ENCODE measurements around the gene LFNG. TPM values are rescaled to one million over a fixed set of nuclear protein-coding genes. Genes with fewer than 3 reads are reported as not detected.

The LFNG gene
- total and polyA plus RNA-seq, 2 donors from 2014 or later: 5.0 to 18.4 TPM

DNA sequence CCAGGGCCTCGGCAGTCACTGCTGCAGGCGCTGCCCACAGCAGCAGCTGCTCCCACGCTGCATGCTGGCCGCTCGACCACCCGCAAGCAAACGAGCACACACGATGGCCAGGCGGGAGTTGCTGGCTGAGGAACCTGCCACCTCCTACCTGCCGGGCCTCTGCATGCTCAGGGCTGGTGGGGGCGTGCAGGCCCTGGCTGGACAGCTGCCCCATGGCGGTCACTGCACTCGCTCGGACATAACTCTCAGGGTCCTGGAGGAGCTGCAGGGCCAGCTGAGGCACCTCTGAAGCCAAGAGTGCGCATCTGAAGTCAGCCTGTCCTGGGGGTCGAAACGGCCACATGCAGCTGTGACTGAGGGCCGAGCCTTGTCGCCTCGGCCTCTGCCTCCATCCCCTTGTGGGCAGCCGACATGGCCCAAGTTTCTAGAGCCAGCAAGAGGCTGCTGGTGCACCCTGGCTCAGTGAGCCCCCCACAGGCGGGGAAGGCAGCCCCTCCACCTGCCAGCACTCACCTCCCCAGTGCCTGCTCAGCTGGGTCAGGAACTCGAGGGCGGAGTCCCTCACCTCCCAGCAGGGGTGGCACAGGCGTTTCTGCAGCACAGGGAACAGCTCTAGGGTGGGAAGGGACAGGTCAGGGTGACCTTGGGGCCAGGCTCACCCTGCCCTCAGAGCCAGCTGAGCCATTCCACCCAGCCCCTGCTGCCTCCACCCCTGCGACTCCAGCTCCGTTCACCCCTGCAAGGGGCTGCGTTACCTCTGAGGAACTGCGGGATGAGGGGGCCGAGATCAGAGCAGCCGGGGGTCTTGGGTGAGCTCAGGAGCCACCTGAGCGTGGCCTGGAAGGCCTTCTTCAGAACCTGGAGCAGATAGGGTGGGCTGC lies 19.7 kb downstream of the LFNG start:
- Histone ChIP-seq H3K4me3 (ENCODE audit: low read length in 3 of 3) (no peak overlapping the region), H3K36me3 (ENCODE audit: control insufficient read depth in 2 of 3, insufficient read depth in 3 of 3, low read length in 3 of 3) (peaks cover 0 to 2% (median 0%) of the 10 kb centered on the region in 3 donors), H3K9me3 (ENCODE audit: control insufficient read depth in 2 of 3, insufficient read depth in 1 of 3, low read length in 3 of 3) (no peaks in the 10 kb centered on the region), H3K27ac (ENCODE audit: low read depth in 2 of 2, low read length in 2 of 2) (no peak overlapping the region), H3K9ac (ENCODE audit: low read length in 3 of 3) (no peak overlapping the region), H3K27me3 (ENCODE audit: control insufficient read depth, insufficient read depth, low read length) (no peaks in the 10 kb centered on the region), H3K4me1 (ENCODE audit: control insufficient read depth in 2 of 3, insufficient read depth in 2 of 3, low read depth in 1 of 3, low read length in 3 of 3) (no peaks in the 10 kb centered on the region)
- TF ChIP-seq, protein P1, sequence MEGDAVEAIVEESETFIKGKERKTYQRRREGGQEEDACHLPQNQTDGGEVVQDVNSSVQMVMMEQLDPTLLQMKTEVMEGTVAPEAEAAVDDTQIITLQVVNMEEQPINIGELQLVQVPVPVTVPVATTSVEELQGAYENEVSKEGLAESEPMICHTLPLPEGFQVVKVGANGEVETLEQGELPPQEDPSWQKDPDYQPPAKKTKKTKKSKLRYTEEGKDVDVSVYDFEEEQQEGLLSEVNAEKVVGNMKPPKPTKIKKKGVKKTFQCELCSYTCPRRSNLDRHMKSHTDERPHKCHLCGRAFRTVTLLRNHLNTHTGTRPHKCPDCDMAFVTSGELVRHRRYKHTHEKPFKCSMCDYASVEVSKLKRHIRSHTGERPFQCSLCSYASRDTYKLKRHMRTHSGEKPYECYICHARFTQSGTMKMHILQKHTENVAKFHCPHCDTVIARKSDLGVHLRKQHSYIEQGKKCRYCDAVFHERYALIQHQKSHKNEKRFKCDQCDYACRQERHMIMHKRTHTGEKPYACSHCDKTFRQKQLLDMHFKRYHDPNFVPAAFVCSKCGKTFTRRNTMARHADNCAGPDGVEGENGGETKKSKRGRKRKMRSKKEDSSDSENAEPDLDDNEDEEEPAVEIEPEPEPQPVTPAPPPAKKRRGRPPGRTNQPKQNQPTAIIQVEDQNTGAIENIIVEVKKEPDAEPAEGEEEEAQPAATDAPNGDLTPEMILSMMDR (IDR thresholded peaks at IDR 0.05; ENCODE audit: borderline replicate concordance, extremely low read depth, insufficient read depth): no peak
- DNase-seq: peak in 2 of 5 donors; percentile 34 to 58
- no peak for FAIRE-seq
- intact Hi-C loops (cut with DNase I): no loop called here

DNA sequence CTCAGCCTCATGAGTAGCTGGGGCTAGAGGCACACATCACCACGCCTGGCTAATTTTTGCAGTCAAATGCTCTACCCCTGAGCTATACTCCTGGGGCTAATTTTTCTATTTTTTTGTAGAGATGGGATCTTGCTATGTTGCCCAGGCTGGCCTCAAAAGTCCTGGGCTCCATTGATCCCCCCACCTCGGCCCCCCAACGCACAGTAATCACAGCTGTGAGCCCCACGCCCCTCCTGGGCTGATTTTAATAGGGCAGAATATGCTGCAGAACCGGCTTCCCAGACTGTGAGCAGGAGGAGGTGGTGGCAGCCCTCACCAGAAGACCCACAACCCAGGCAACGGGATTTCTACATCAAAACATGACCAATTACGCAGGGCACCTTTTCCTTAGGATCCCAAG lies 20.6 kb downstream of the LFNG start:
- peaks cover 0 to 6% (median 3%) of the 10 kb centered on the region in 3 donors for H3K36me3 ChIP-seq (ENCODE audit: control insufficient read depth in 2 of 3, insufficient read depth in 3 of 3, low read length in 3 of 3)
- TF ChIP-seq, protein P1 (IDR thresholded peaks at IDR 0.05; ENCODE audit: borderline replicate concordance, extremely low read depth, insufficient read depth): no peak
- H3K9me3 ChIP-seq (ENCODE audit: control insufficient read depth in 2 of 3, insufficient read depth in 1 of 3, low read length in 3 of 3): no peaks in the 10 kb centered on the region
- H3K27ac ChIP-seq (ENCODE audit: low read depth in 2 of 2, low read length in 2 of 2): no peak overlapping the region
- DNase-seq (peak in 1 of 5 donors; percentile 32), FAIRE-seq (no peak)
- no peak overlapping the region for H3K4me3 ChIP-seq (ENCODE audit: low read length in 3 of 3)
- no peak overlapping the region for H3K9ac ChIP-seq (ENCODE audit: low read length in 3 of 3)
- intact Hi-C loops (cut with DNase I): no loop called here
- no peaks in the 10 kb centered on the region for H3K4me1 ChIP-seq (ENCODE audit: control insufficient read depth in 2 of 3, insufficient read depth in 2 of 3, low read depth in 1 of 3, low read length in 3 of 3)
- H3K27me3 ChIP-seq (ENCODE audit: control insufficient read depth, insufficient read depth, low read length): no peaks in the 10 kb centered on the region

DNA sequence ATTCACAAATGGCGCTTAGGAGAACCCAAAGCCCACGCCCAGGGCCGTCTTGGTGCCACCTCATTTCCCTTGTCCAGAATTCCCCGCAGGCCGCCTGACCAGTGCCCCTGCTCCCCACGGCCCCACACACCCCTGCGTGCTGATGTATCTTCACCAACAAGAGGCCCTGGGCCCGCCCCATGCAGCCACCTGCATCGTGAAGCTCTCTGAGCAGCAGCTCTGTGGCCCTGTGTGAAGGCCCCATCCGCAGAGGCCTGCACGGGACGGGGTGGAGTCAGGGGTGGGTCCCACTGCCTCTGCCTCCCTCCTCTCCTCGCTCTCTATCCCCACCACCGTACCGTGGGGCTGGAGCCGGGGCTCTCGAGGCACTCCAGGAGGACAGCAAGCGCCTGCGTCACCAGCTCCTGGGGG lies 21.1 kb downstream of the LFNG start:
- peak in 2 of 5 donors; percentile 29 to 76 for DNase-seq
- FAIRE-seq: no peak
- H3K27me3 ChIP-seq (ENCODE audit: control insufficient read depth, insufficient read depth, low read length): no peaks in the 10 kb centered on the region
- H3K27ac ChIP-seq (ENCODE audit: low read depth in 2 of 2, low read length in 2 of 2): no peak overlapping the region
- no peak overlapping the region for H3K9ac ChIP-seq (ENCODE audit: low read length in 3 of 3)
- peaks cover 0 to 6% (median 3%) of the 10 kb centered on the region in 3 donors for H3K36me3 ChIP-seq (ENCODE audit: control insufficient read depth in 2 of 3, insufficient read depth in 3 of 3, low read length in 3 of 3)
- H3K4me3 ChIP-seq (ENCODE audit: low read length in 3 of 3): no peak overlapping the region
- no peaks in the 10 kb centered on the region for H3K9me3 ChIP-seq (ENCODE audit: control insufficient read depth in 2 of 3, insufficient read depth in 1 of 3, low read length in 3 of 3)
- intact Hi-C loops (cut with DNase I): no loop called here
- TF ChIP-seq, protein P1 (IDR thresholded peaks at IDR 0.05; ENCODE audit: borderline replicate concordance, extremely low read depth, insufficient read depth): no peak
- H3K4me1 ChIP-seq (ENCODE audit: control insufficient read depth in 2 of 3, insufficient read depth in 2 of 3, low read depth in 1 of 3, low read length in 3 of 3): no peaks in the 10 kb centered on the region

Data from kidney (tissue), 14 donors.